SJCRH30 (cell line): ENCODE measurements around the gene TBC1D8. TPM values are rescaled to one million over a fixed set of nuclear protein-coding genes. Genes with fewer than 3 reads are reported as not detected.

Experiments used
- DNase-seq, 2 experiments: peaks; one replicate each; pipeline ENCODE4 v3.0.0-alpha.2; 2015 to 2020
- H3K27ac ChIP-seq: fragments of 250-450 bp; sonication (Bioruptor Pico); 2 replicates; pipeline ENCODE4 v1.5.1; 2020; ENCODE audit warnings: mild to moderate bottlenecking, moderate library complexity
- H3K27me3 ChIP-seq: fragments of 250-450 bp; sonication (Bioruptor Pico); 2 replicates; pipeline ENCODE4 v1.5.1; 2020; ENCODE audit warnings: mild to moderate bottlenecking, moderate library complexity
- H3K36me3 ChIP-seq: fragments of 250-450 bp; sonication (Bioruptor Pico); 2 replicates; pipeline ENCODE4 v1.5.1; 2020; ENCODE audit warnings: mild to moderate bottlenecking, moderate library complexity
- H3K4me1 ChIP-seq: fragments of 250-450 bp; sonication (Bioruptor Pico); 2 replicates; pipeline ENCODE4 v1.5.1; 2020; ENCODE audit warnings: mild to moderate bottlenecking, moderate library complexity
- H3K4me3 ChIP-seq: fragments of 250-450 bp; sonication (Bioruptor Pico); 2 replicates; pipeline ENCODE4 v1.5.1; 2020; ENCODE audit warnings: mild to moderate bottlenecking, moderate library complexity
- H3K9me3 ChIP-seq: fragments of 250-450 bp; sonication (Bioruptor Pico); replicated peaks from 2 replicates; pipeline ENCODE4 v1.5.1; 2020; ENCODE audit warnings: mild to moderate bottlenecking, moderate library complexity
- total RNA-seq: library from RNA; depleted of rRNA; stranded (reverse); fragments of >200 nt; shearing (Covaris generic); gene quantifications from 2 replicates; pipeline ENCODE4 v1.2.3, GENCODE V29; 2014

TBC1D8 gene
- total RNA-seq, 1 experiment from 2014 or later = 8.8 TPM

- Histone ChIP-seq H3K9me3 (no peaks in the 10 kb centered on the region; the same call in none of the 2 replicates), H3K4me3 (no peak overlapping the region), H3K27me3 (no peaks in the 10 kb centered on the region), H3K27ac (no peak overlapping the region), H3K4me1 (no peaks in the 10 kb centered on the region), H3K36me3 (no peaks in the 10 kb centered on the region)
- no peak for DNase-seq
These were observed 54.5 kb downstream of the TBC1D8 start for GRCh38 chr2:101096619-101097142.

GRCh38 chr2:101094351-101094750 lies 56.8 kb downstream of the TBC1D8 start:
- Histone ChIP-seq H3K27ac (no peak overlapping the region), H3K9me3 (no peaks in the 10 kb centered on the region; the same call in 1 of the 2 replicates), H3K4me1 (no peaks in the 10 kb centered on the region), H3K36me3 (no peaks in the 10 kb centered on the region), H3K4me3 (no peak overlapping the region), H3K27me3 (no peaks in the 10 kb centered on the region)
- DNase-seq = no peak

GRCh38 chr2:101089942-101090799 lies 61.0 kb downstream of the TBC1D8 start:
- DNase-seq = no peak
- no peaks in the 10 kb centered on the region for H3K4me1 ChIP-seq
- H3K9me3 ChIP-seq = no peaks in the 10 kb centered on the region
- no peaks in the 10 kb centered on the region for H3K36me3 ChIP-seq
- H3K4me3 ChIP-seq = no peak overlapping the region
- no peak overlapping the region for H3K27ac ChIP-seq
- H3K27me3 ChIP-seq = no peaks in the 10 kb centered on the region

GRCh38 chr2:101089419-101089818 lies 61.8 kb downstream of the TBC1D8 start:
- no peaks in the 10 kb centered on the region for H3K4me1 ChIP-seq
- H3K27me3 ChIP-seq = no peaks in the 10 kb centered on the region
- no peaks in the 10 kb centered on the region for H3K36me3 ChIP-seq
- H3K4me3 ChIP-seq = no peak overlapping the region
- H3K9me3 ChIP-seq = no peaks in the 10 kb centered on the region
- no peak overlapping the region for H3K27ac ChIP-seq
- DNase-seq = no peak

DNA sequence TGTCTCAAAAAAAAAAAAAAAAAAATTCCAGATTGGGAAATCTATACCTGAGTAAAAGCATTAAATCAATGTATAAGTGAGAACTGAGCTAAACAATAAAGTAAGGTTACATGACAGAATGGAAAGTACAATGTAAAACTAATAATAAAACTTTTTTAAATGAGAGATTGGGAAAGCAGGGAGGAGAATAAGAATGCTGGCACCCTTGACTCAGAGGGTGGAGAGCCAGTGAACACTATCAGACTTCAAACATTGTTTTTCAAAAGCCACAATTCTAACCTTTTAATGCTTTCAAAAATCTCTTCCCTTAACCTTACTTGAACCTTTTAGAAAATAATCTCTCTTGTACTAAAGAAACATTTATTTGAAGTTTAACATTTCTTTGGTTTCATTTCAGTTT lies 63.5 kb downstream of the TBC1D8 start:
- no peak for DNase-seq
- H3K9me3 ChIP-seq = no peaks in the 10 kb centered on the region
- H3K27ac ChIP-seq = no peak overlapping the region
- H3K4me3 ChIP-seq = no peak overlapping the region
- no peaks in the 10 kb centered on the region for H3K4me1 ChIP-seq
- no peaks in the 10 kb centered on the region for H3K27me3 ChIP-seq
- H3K36me3 ChIP-seq = no peaks in the 10 kb centered on the region

DNA sequence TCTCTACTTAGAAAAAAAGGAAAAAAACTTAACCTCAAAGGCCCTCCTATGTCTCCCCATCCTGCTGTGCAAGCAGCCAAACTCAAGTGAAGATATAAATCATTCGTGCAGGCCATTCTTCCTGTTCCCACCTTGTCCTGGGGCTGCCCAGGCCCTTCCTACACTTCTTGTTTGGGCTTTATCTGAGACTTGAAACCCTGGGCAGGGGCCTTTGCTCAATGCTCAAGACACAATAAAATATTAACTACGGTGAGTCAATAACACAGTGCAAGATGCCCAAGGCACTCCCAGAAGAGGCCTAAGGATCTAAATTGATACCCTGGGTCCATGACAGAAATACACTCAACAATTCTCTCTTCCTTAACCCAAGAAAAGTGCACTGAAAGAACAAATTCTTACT lies 67.6 kb downstream of the TBC1D8 start:
- no peak overlapping the region for H3K27ac ChIP-seq
- H3K9me3 ChIP-seq = no peaks in the 10 kb centered on the region
- no peaks in the 10 kb centered on the region for H3K36me3 ChIP-seq
- H3K4me3 ChIP-seq = no peak overlapping the region
- no peak for DNase-seq
- H3K4me1 ChIP-seq = no peaks in the 10 kb centered on the region
- H3K27me3 ChIP-seq = no peaks in the 10 kb centered on the region

DNA sequence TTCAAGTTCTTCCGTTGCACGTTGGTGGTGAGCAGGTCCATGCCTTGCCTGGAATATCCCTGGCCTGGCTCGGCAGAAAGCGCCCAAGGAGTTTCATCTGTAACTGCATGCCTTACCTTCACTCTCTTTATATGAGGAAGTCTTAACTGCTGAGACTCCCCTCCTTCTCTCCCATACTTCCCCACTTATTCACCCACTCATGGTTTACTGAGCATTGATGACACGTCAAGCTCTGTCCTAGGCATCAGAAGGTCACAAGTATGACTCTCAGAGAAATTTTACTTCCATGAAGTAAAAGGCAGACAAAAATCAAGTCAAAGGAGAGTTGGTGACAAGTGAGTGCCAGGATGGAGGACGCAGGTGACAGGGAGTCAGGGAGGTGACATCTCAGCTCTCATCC lies 68.2 kb downstream of the TBC1D8 start:
- Histone ChIP-seq H3K36me3 (no peaks in the 10 kb centered on the region), H3K27me3 (no peaks in the 10 kb centered on the region), H3K9me3 (no peaks in the 10 kb centered on the region), H3K4me1 (no peaks in the 10 kb centered on the region), H3K27ac (no peak overlapping the region), H3K4me3 (no peak overlapping the region)
- DNase-seq = no peak

GRCh38 chr2:101081375-101081907 lies 69.7 kb downstream of the TBC1D8 start:
- no peak for DNase-seq
- Histone ChIP-seq H3K4me1 (no peaks in the 10 kb centered on the region), H3K27ac (no peak overlapping the region), H3K27me3 (no peaks in the 10 kb centered on the region), H3K4me3 (no peak overlapping the region), H3K36me3 (no peaks in the 10 kb centered on the region), H3K9me3 (no peaks in the 10 kb centered on the region)

GRCh38 chr2:101080211-101081068 lies 70.7 kb downstream of the TBC1D8 start:
- no peak for DNase-seq
- Histone ChIP-seq H3K4me3 (no peak overlapping the region), H3K4me1 (no peaks in the 10 kb centered on the region), H3K9me3 (no peaks in the 10 kb centered on the region), H3K27me3 (no peaks in the 10 kb centered on the region), H3K36me3 (no peaks in the 10 kb centered on the region), H3K27ac (no peak overlapping the region)

DNA sequence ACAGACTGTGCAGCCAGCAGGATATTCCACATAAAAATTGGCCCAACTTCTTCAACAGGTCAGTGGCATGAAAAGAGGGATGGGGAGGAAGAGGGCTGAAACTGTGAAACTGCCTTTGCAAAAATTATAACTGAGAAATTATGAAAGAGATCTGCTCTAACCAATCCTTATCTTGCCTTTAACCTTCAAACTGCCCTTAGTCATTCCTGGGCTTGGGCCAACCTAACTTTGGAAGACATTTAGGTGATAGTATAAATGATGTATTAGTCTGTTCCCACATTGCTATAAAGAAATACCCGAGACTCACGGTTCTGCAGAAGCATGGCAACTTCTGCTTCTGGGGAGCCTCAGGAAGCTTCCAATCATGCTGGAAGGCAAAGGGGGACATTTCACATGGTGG lies 74.6 kb downstream of the TBC1D8 start:
- no peaks in the 10 kb centered on the region for H3K36me3 ChIP-seq
- H3K9me3 ChIP-seq = no peaks in the 10 kb centered on the region
- H3K27ac ChIP-seq = no peak overlapping the region
- H3K4me1 ChIP-seq = no peaks in the 10 kb centered on the region
- no peak for DNase-seq
- H3K4me3 ChIP-seq = no peak overlapping the region
- H3K27me3 ChIP-seq = no peaks in the 10 kb centered on the region

DNA sequence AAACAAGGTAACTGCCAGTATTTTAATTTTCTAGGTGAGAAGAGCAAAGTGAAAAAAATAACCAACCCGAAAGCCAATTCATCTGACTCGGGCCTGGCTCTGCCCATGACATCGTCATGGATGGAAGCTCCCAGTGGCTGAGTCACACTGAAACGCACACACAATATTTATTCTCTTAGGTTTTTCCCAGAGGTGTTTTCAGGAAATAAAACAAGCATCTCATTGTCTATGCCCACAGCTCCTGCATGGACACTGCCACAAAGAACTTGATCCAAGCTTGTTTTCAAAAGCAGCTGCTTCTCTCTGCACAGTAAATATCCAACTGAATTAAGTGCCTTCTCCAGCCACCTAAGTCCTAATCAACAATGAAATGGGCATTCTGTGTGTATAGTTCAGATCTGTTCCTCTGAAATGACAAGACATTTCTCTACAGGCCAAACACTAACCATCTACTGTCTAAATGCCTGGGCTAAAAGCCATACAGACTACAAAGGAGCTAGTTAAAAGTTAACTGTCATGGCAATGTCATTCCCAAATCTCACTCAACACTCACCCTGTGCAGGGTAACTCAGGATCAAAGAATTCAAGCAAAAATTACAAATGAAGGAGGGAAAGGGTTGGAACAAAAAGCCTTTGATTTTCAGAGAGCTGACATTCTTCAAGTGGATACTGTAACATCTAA lies 86.2 kb downstream of the TBC1D8 start:
- Histone ChIP-seq H3K4me3 (no peak overlapping the region), H3K27ac (peak overlapping the region; percentile 10), H3K4me1 (peaks cover 15% of the 10 kb centered on the region), H3K9me3 (no peaks in the 10 kb centered on the region), H3K27me3 (no peaks in the 10 kb centered on the region), H3K36me3 (no peaks in the 10 kb centered on the region)
- peak; percentile 48 to 82 for DNase-seq

- peak overlapping the region; percentile 7; the same call in 1 of the 2 replicates for H3K27ac ChIP-seq
- H3K36me3 ChIP-seq = no peaks in the 10 kb centered on the region
- peaks cover 15% of the 10 kb centered on the region for H3K4me1 ChIP-seq
- DNase-seq = no peak
- H3K27me3 ChIP-seq = no peaks in the 10 kb centered on the region
- H3K4me3 ChIP-seq = no peak overlapping the region
- H3K9me3 ChIP-seq = no peaks in the 10 kb centered on the region
These were observed 86.7 kb downstream of the TBC1D8 start for GRCh38 chr2:101064505-101064867.

GRCh38 chr2:101064125-101064502 lies 87.1 kb downstream of the TBC1D8 start:
- Histone ChIP-seq H3K9me3 (no peaks in the 10 kb centered on the region), H3K4me1 (peaks cover 15% of the 10 kb centered on the region), H3K27me3 (no peaks in the 10 kb centered on the region), H3K36me3 (no peaks in the 10 kb centered on the region), H3K27ac (no peak overlapping the region), H3K4me3 (no peak overlapping the region)
- DNase-seq = no peak

DNA sequence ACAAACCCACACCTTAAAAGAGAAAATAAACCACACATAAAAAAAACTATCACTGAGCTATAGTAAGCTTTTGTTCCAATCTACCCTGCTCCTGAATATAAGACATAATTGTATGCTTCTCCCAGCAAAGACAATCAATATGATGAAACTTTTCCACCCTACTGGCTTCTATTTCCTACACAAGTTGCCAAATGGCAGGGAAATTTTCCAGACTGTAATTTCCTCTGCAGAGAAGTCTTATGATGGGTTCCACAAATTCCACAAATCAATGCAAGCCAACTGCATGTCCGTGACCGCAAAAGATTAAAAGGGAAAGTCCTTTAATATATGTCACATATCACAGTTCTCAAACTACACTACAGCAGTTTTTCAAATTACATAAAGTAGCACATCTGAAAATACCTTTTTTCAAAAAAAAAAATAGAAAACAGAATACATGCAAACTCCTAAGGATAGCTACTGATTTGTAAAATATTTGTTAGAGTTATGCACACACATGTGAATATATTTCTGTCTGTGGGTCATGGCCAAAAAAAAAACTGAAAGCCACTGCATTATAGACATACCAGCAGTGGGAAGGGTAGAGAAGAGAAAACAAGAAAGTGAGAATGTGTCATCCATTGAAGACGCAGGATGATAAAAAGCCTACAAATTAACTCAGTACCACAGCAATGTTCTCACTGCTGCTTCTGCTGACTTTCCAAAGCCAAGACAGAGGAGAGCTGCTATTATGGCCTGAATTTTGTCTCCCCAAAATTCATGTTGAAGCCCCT lies 87.6 kb downstream of the TBC1D8 start:
- H3K4me1 ChIP-seq = peaks cover 15% of the 10 kb centered on the region
- H3K27me3 ChIP-seq = no peaks in the 10 kb centered on the region
- no peak overlapping the region for H3K27ac ChIP-seq
- H3K9me3 ChIP-seq = no peaks in the 10 kb centered on the region
- DNase-seq = no peak
- H3K36me3 ChIP-seq = no peaks in the 10 kb centered on the region
- H3K4me3 ChIP-seq = no peak overlapping the region
